ENCODE results near the gene SNTG2. TPM values are rescaled to one million over a fixed set of nuclear protein-coding genes. Genes with fewer than 3 reads are reported as not detected.
A peak's percentile ranks its signal among the peaks of the same experiment; 100 is the strongest.

SNTG2 gene
- total RNA-seq, 1 experiment from 2014 or later = 20.5 TPM

DNA sequence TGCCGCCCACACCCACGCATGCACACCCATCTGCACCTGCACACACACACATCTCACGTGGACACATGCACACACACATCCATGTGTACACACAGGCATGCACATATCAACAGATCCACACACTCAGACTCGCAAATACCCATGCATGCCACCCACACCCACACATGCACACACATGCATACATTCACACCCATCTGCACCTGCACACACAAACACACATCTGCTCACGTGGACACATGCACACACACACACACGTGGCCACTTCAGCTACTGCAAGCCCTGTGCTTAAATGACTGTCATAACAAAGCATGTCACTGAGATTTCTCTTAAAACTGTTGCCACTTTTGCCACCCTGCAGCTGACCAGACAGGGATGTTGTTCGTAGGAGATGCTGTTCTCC lies 186.6 kb downstream of the SNTG2 start:
- TF ChIP-seq AR (CRISPR knock-in tag; IDR thresholded peaks at IDR 0.05) (no peak), EMX1 (CRISPR knock-in tag; IDR thresholded peaks at IDR 0.05) (no peak), FOXP1 (CRISPR knock-in tag; IDR thresholded peaks at IDR 0.05; ENCODE audit: borderline replicate concordance) (no peak), TCF7 (CRISPR knock-in tag; IDR thresholded peaks at IDR 0.05; ENCODE audit: low read depth) (no peak), MYBL2 (CRISPR knock-in tag; IDR thresholded peaks at IDR 0.05) (no peak), ZBTB21 (CRISPR knock-in tag; IDR thresholded peaks at IDR 0.05; ENCODE audit: borderline replicate concordance) (no peak), NR2C2 (CRISPR knock-in tag; IDR thresholded peaks at IDR 0.05) (no peak), ETV6 (CRISPR knock-in tag; IDR thresholded peaks at IDR 0.05) (no peak), ZNF232 (CRISPR knock-in tag; IDR thresholded peaks at IDR 0.05) (no peak), MLX (CRISPR knock-in tag; IDR thresholded peaks at IDR 0.05) (no peak), FOXK1 (CRISPR knock-in tag; IDR thresholded peaks at IDR 0.05) (no peak)
- TF ChIP-seq, protein P1, sequence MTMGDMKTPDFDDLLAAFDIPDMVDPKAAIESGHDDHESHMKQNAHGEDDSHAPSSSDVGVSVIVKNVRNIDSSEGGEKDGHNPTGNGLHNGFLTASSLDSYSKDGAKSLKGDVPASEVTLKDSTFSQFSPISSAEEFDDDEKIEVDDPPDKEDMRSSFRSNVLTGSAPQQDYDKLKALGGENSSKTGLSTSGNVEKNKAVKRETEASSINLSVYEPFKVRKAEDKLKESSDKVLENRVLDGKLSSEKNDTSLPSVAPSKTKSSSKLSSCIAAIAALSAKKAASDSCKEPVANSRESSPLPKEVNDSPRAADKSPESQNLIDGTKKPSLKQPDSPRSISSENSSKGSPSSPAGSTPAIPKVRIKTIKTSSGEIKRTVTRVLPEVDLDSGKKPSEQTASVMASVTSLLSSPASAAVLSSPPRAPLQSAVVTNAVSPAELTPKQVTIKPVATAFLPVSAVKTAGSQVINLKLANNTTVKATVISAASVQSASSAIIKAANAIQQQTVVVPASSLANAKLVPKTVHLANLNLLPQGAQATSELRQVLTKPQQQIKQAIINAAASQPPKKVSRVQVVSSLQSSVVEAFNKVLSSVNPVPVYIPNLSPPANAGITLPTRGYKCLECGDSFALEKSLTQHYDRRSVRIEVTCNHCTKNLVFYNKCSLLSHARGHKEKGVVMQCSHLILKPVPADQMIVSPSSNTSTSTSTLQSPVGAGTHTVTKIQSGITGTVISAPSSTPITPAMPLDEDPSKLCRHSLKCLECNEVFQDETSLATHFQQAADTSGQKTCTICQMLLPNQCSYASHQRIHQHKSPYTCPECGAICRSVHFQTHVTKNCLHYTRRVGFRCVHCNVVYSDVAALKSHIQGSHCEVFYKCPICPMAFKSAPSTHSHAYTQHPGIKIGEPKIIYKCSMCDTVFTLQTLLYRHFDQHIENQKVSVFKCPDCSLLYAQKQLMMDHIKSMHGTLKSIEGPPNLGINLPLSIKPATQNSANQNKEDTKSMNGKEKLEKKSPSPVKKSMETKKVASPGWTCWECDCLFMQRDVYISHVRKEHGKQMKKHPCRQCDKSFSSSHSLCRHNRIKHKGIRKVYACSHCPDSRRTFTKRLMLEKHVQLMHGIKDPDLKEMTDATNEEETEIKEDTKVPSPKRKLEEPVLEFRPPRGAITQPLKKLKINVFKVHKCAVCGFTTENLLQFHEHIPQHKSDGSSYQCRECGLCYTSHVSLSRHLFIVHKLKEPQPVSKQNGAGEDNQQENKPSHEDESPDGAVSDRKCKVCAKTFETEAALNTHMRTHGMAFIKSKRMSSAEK (CRISPR knock-in tag; IDR thresholded peaks at IDR 0.05; ENCODE audit: borderline replicate concordance) = no peak
- DNase-seq (ENCODE audit: low spot score) = no peak
- Mint-ChIP-seq H3K4me3 (no peak overlapping the region), H3K27ac (no peak overlapping the region), H3K9me3 (peaks cover 5% of the 10 kb centered on the region; the same call in 1 of the 2 replicates), H3K27me3 (ENCODE audit: low read depth) (no peaks in the 10 kb centered on the region), H3K4me1 (peaks cover 2% of the 10 kb centered on the region; the same call in 1 of the 2 replicates), H3K36me3 (peaks cover 15% of the 10 kb centered on the region)
- no peak for ATAC-seq
- CTCF ChIA-PET = no interaction called here
- POLR2A ChIA-PET = no interaction called here

GRCh38 chr2:1137913-1138391 lies 187.3 kb downstream of the SNTG2 start:
- H3K4me1 Mint-ChIP-seq = peaks cover 2% of the 10 kb centered on the region; the same call in 1 of the 2 replicates
- H3K4me3 Mint-ChIP-seq = no peak overlapping the region
- ATAC-seq (no peak), DNase-seq (ENCODE audit: low spot score) (no peak)
- no peaks in the 10 kb centered on the region for H3K27me3 Mint-ChIP-seq (ENCODE audit: low read depth)
- H3K36me3 Mint-ChIP-seq = peaks cover 21% of the 10 kb centered on the region
- 0 out of 2 replicates have a peak overlapping the region, but pooled peaks have one; percentile 9 for H3K27ac Mint-ChIP-seq
- peaks cover 5% of the 10 kb centered on the region; the same call in 1 of the 2 replicates for H3K9me3 Mint-ChIP-seq
- CTCF ChIA-PET = no interaction called here
- POLR2A ChIA-PET = interaction anchor here (0.6 kb wide), 1 partner anchor 639 kb away, joined by 3 read pairs; no protein-coding TSS in a partner anchor
- TF ChIP-seq HMGXB4 (CRISPR knock-in tag; IDR thresholded peaks at IDR 0.05) (no peak), ZNF219 (CRISPR knock-in tag; IDR thresholded peaks at IDR 0.05; ENCODE audit: borderline replicate concordance) (no peak), USF2 (CRISPR knock-in tag; IDR thresholded peaks at IDR 0.05) (no peak), FOXP1 (CRISPR knock-in tag; IDR thresholded peaks at IDR 0.05; ENCODE audit: borderline replicate concordance) (no peak), MAX (CRISPR knock-in tag; IDR thresholded peaks at IDR 0.05) (no peak), NFYB (CRISPR knock-in tag; conservative IDR thresholded peaks at IDR 0.05; ENCODE audit: low read depth) (no peak), ZMAT4 (CRISPR knock-in tag; IDR thresholded peaks at IDR 0.05) (no peak), CREM (CRISPR knock-in tag; IDR thresholded peaks at IDR 0.05) (no peak), ZNF423 (CRISPR knock-in tag; IDR thresholded peaks at IDR 0.05) (no peak), PRRX2 (CRISPR knock-in tag; IDR thresholded peaks at IDR 0.05) (no peak), ZNF263 (CRISPR knock-in tag; IDR thresholded peaks at IDR 0.05; ENCODE audit: low read depth) (no peak), NFE2L1 (CRISPR knock-in tag; IDR thresholded peaks at IDR 0.05) (no peak), IRF2 (CRISPR knock-in tag; IDR thresholded peaks at IDR 0.05; ENCODE audit: borderline replicate concordance, low read depth) (no peak)
